H1 (cell line): ENCODE results near the gene MCC. TPM values are rescaled to one million over a fixed set of nuclear protein-coding genes. Genes with fewer than 3 reads are reported as not detected.

Experiments
- CTCF ChIA-PET: fragments of 300-600 bp; sonication (Branson Sonifier 250); formaldehyde crosslinking; loops from one replicate; lab custom pipeline; 2021; ENCODE audit not compliant: partially characterized antibody; lab: Charles Lee
- POLR2A ChIA-PET: fragments of 300-600 bp; sonication (Branson Sonifier 250); formaldehyde crosslinking; loops from one replicate; lab custom pipeline; 2021; ENCODE audit warnings: inconsistent platforms; ENCODE audit not compliant: partially characterized antibody; lab: Charles Lee
- DNase-seq, 2 experiments: peaks; one replicate each; pipeline versions ENCODE4 v3.0.0 to v3.0.0-alpha.2; 2010 to 2022; ENCODE audit warnings: low spot score in 2 of 2, low read depth in 1 of 2, mixed read lengths in 1 of 2
- FAIRE-seq: peaks from 2 replicates; lab custom pipeline; 2011; peaks lifted over from hg19 to GRCh38; lab: Jason Lieb, UNC
- H2AFZ ChIP-seq: 2 replicates; pipeline ENCODE4 v1.8.1; 2012; ENCODE audit warnings: low read length, inconsistent platforms
- H2AK5ac ChIP-seq: 2 replicates; pipeline ENCODE4 v1.6.1; 2013; ENCODE audit warnings: low read depth, low read length
- H2BK120ac ChIP-seq: replicated peaks from 2 replicates; pipeline ENCODE3; 2013; ENCODE audit warnings: low read depth, low read length, inconsistent platforms
- H2BK12ac ChIP-seq: 2 replicates; pipeline ENCODE4 v1.6.1; 2013; ENCODE audit warnings: low read depth, low read length
- H2BK15ac ChIP-seq: 2 replicates; pipeline ENCODE4 v1.6.1; 2013; ENCODE audit warnings: low read length
- H2BK20ac ChIP-seq: 2 replicates; pipeline ENCODE4 v1.6.1; 2013; ENCODE audit warnings: low read length
- H2BK5ac ChIP-seq: 2 replicates; pipeline ENCODE4 v1.6.1; 2013; ENCODE audit warnings: low read depth, low read length
- H3K14ac ChIP-seq: 2 replicates; pipeline ENCODE4 v1.6.1; 2013; ENCODE audit warnings: inconsistent platforms; ENCODE audit not compliant: insufficient read length
- H3K18ac ChIP-seq: 2 replicates; pipeline ENCODE4 v1.6.1; 2013; ENCODE audit warnings: low read length; ENCODE audit errors: extremely low read depth
- H3K23ac ChIP-seq: 2 replicates; pipeline ENCODE4 v1.6.1; 2013; ENCODE audit warnings: inconsistent platforms; ENCODE audit not compliant: insufficient read length
- H3K23me2 ChIP-seq: 2 replicates; pipeline ENCODE4 v1.6.1; 2013; ENCODE audit warnings: low read depth, low read length
- H3K27ac ChIP-seq: 2 replicates; pipeline ENCODE4 v1.6.1; 2011; ENCODE audit warnings: low read depth, low read length, inconsistent platforms
- H3K27me3 ChIP-seq, 4 experiments: replicated peaks in 1 of 4; 1 replicate in 1 of 4; 2 replicates in 3 of 4; pipeline versions ENCODE4 v1.6.1 to v1.8.1; 2011 to 2013; ENCODE audit warnings: low read length in 3 of 4, mild to moderate bottlenecking in 3 of 4, inconsistent platforms in 2 of 4, mixed read lengths in 2 of 4, moderate library complexity in 1 of 4; ENCODE audit not compliant: control insufficient read depth in 3 of 4, insufficient read depth in 3 of 4; ENCODE audit errors: extremely low read depth in 1 of 4
- H3K36me3 ChIP-seq, 4 experiments: 2 replicates each; pipeline versions ENCODE4 v1.6.1 to v1.8.1; 2011 to 2013; ENCODE audit warnings: mild to moderate bottlenecking in 4 of 4, low read length in 3 of 4, moderate library complexity in 2 of 4, control low read depth in 1 of 4, inconsistent platforms in 1 of 4; ENCODE audit not compliant: insufficient read depth in 4 of 4, control insufficient read depth in 2 of 4
- H3K4ac ChIP-seq: replicated peaks from 2 replicates; pipeline ENCODE3; 2013; ENCODE audit warnings: low read length, low read depth, mixed read lengths, inconsistent platforms; ENCODE audit not compliant: insufficient read length
- H3K4me1 ChIP-seq, 4 experiments: replicated peaks in 1 of 4; 1 replicate in 1 of 4; 2 replicates in 3 of 4; pipeline versions ENCODE4 v1.6.1 to v1.8.1; 2011 to 2013; ENCODE audit warnings: low read length in 3 of 4, inconsistent platforms in 2 of 4, mixed read lengths in 1 of 4; ENCODE audit not compliant: insufficient read depth in 4 of 4, control insufficient read depth in 3 of 4
- H3K4me2 ChIP-seq, 2 experiments: 2 replicates each; pipeline versions ENCODE4 v1.6.1 to v1.8.1; 2011 to 2013; ENCODE audit warnings: low read depth in 2 of 2, low read length in 2 of 2, control low read depth in 1 of 2, inconsistent platforms in 1 of 2, mild to moderate bottlenecking in 1 of 2; ENCODE audit not compliant: insufficient read depth in 1 of 2
- H3K4me3 ChIP-seq, 4 experiments: fragments of 200-600, 300-600 bp in 1 of 4; sonication (generic), shearing (Covaris generic), sonication (Bioruptor Twin) in 1 of 4; 2 replicates each; pipeline versions ENCODE4 v1.5.1 to v1.8.1; 2011 to 2016; ENCODE audit warnings: low read length in 4 of 4, low read depth in 3 of 4, control low read depth in 2 of 4, inconsistent platforms in 2 of 4, mild to moderate bottlenecking in 2 of 4, mixed read lengths in 1 of 4, moderate library complexity in 1 of 4; ENCODE audit not compliant: insufficient read depth in 2 of 4; ENCODE audit errors: extremely low read depth in 1 of 4
- H3K56ac ChIP-seq: replicated peaks from 2 replicates; pipeline ENCODE3; 2013; ENCODE audit warnings: low read depth, mild to moderate bottlenecking, mixed read lengths, low read length, inconsistent platforms; ENCODE audit not compliant: insufficient read length
- H3K79me1 ChIP-seq: 2 replicates; pipeline ENCODE4 v1.6.1; 2013; ENCODE audit warnings: low read depth, low read length, control low read depth
- H3K79me2 ChIP-seq, 2 experiments: 2 replicates each; pipeline versions ENCODE4 v1.6.1 to v1.8.1; 2012 to 2013; ENCODE audit warnings: low read length in 2 of 2, mild to moderate bottlenecking in 2 of 2, inconsistent platforms in 1 of 2; ENCODE audit not compliant: insufficient read depth in 2 of 2, control insufficient read depth in 1 of 2
- H3K9ac ChIP-seq, 4 experiments: replicated peaks in 1 of 4; 1 replicate in 1 of 4; 2 replicates in 3 of 4; pipeline versions ENCODE4 v1.6.1 to v1.8.1; 2011 to 2013; ENCODE audit warnings: low read depth in 3 of 4, low read length in 3 of 4, control low read depth in 2 of 4, mild to moderate bottlenecking in 2 of 4, moderate library complexity in 2 of 4, inconsistent platforms in 1 of 4; ENCODE audit errors: extremely low read depth in 1 of 4
- H3K9me3 ChIP-seq, 2 experiments: 2 replicates each; pipeline versions ENCODE4 v1.6.1 to v1.8.1; 2012 to 2013; ENCODE audit warnings: mild to moderate bottlenecking in 2 of 2, moderate library complexity in 2 of 2, control low read depth in 1 of 2, inconsistent platforms in 1 of 2, low read depth in 1 of 2, low read length in 1 of 2, mixed read lengths in 1 of 2; ENCODE audit not compliant: insufficient read depth in 2 of 2
- H4K20me1 ChIP-seq, 2 experiments: replicated peaks in 1 of 2; 2 replicates each; pipeline versions ENCODE3 to v1.8.1; 2011 to 2013; ENCODE audit warnings: inconsistent platforms in 2 of 2, low read length in 2 of 2, mild to moderate bottlenecking in 1 of 2; ENCODE audit not compliant: insufficient read depth in 2 of 2, control insufficient read depth in 1 of 2
- H4K5ac ChIP-seq: 2 replicates; pipeline ENCODE4 v1.6.1; 2013; ENCODE audit warnings: low read length, low read depth, mixed read lengths, inconsistent platforms; ENCODE audit not compliant: insufficient read length
- H4K8ac ChIP-seq: 2 replicates; pipeline ENCODE4 v1.8.0; 2013; ENCODE audit warnings: mild to moderate bottlenecking, moderate library complexity, low read length, inconsistent platforms; ENCODE audit not compliant: insufficient read depth; ENCODE audit errors: extremely low read depth
- H4K91ac ChIP-seq: replicated peaks from 2 replicates; pipeline ENCODE3; 2013; ENCODE audit warnings: low read length, mixed read lengths, inconsistent platforms; ENCODE audit not compliant: insufficient read length
- ATF3 ChIP-seq: IDR thresholded peaks from 2 replicates; pipeline ENCODE4 v1.6.1; 2011; ENCODE audit warnings: low read depth, mild to moderate bottlenecking, low read length; ENCODE audit not compliant: insufficient read depth
- BRCA1 ChIP-seq: IDR thresholded peaks from 2 replicates; pipeline ENCODE4 v1.6.1; 2012; ENCODE audit warnings: low read depth, low read length, improper control_type of control experiment
- CBX5 ChIP-seq: fragments of 300-800, 300-1000 bp; sonication (generic); IDR thresholded peaks from 2 replicates; pipeline ENCODE4 v1.7.1; 2016; ENCODE audit warnings: antibody characterized with exemption, low read length, low read depth
- GABPA ChIP-seq: IDR thresholded peaks from 2 replicates; pipeline ENCODE4 v1.6.1; 2011; ENCODE audit warnings: mild to moderate bottlenecking, low read length, moderate library complexity, borderline replicate concordance; ENCODE audit not compliant: insufficient read depth
- KDM1A ChIP-seq: fragments of 200-600, 300-600 bp; sonication (generic); IDR thresholded peaks from 2 replicates; pipeline ENCODE4 v1.7.1; 2016; ENCODE audit warnings: mild to moderate bottlenecking, low read length, borderline replicate concordance
- POU5F1 ChIP-seq: IDR thresholded peaks from 2 replicates; pipeline ENCODE4 v1.6.1; 2011; ENCODE audit warnings: low read depth, mild to moderate bottlenecking, low read length, moderate library complexity
- RBBP5 ChIP-seq: IDR thresholded peaks from 2 replicates; pipeline ENCODE4 v1.7.1; 2012; ENCODE audit warnings: low read depth, mild to moderate bottlenecking, inconsistent platforms, low read length, moderate library complexity, borderline replicate concordance
- RNF2 ChIP-seq: fragments of 200-900, 300-1000 bp; sonication (generic); IDR thresholded peaks from 2 replicates; pipeline ENCODE4 v1.7.1; 2016; ENCODE audit warnings: borderline replicate concordance, low read depth, mild to moderate bottlenecking, antibody characterized with exemption, low read length; ENCODE audit not compliant: poor library complexity, severe bottlenecking; ENCODE audit errors: missing control alignments
- TBP ChIP-seq: IDR thresholded peaks from 2 replicates; pipeline ENCODE4 v1.6.1; 2011; ENCODE audit warnings: low read depth, low read length, improper control_type of control experiment
- USF2 ChIP-seq: IDR thresholded peaks from 2 replicates; pipeline ENCODE4 v1.6.1; 2011; ENCODE audit warnings: low read length, improper control_type of control experiment
- WGBS, 2 experiments: shearing (Covaris generic) in 1 of 2; methylation state at CpG; one replicate each; pipeline versions ENCODE4 v1.1.6 to v1.1.7; 2013 to 2015; ENCODE audit warnings: low lambda C conversion rate in 2 of 2, mixed read lengths in 2 of 2, inconsistent platforms in 1 of 2, low coverage in 1 of 2, missing lambda C conversion rate in 1 of 2; ENCODE audit not compliant: insufficient replicate concordance in 2 of 2, insufficient coverage in 1 of 2, insufficient read length in 1 of 2; ENCODE audit errors: extremely low coverage in 1 of 2, missing lambda C conversion rate in 1 of 2; 5-methylcytosine and 5-hydroxymethylcytosine counted together
- polyA plus RNA-seq, 7 experiments: library from polyadenylated mRNA; depleted of rRNA in 3 of 7; stranded (reverse) in 5 of 7; unstranded in 2 of 7; fragments of >200 nt in 5 of 7; fragments of 200-250 nt in 2 of 7; gene quantifications; 1 replicate in 5 of 7; 2 replicates in 1 of 7; 4 replicates in 1 of 7; pipeline versions ENCODE4 v1.2.1 to v1.2.3, GENCODE V29; 2011 to 2013; ENCODE audit warnings: missing spikeins in 2 of 7, mixed read lengths in 2 of 7
- total RNA-seq: library from RNA; stranded (reverse); fragmentation: NEBNext Ultra II Directional; extraction: Animal tissue kit (Norgen Biotek cat#: 25700); gene quantifications from 2 replicates; pipeline ENCODE4 v1.2.1, GENCODE V29; 2021

Gene MCC
- total and polyA plus RNA-seq, 2 of the 8 experiments (the other 6 are each of a cell fraction or from before 2014, with no cell fraction given), result 2.6 to 18.3 TPM

GRCh38 chr5:113089653-113090335 is 398.5 kb downstream of the MCC start:
- no peak overlapping the region for H2BK5ac ChIP-seq
- 94% methylated on average over 6 of the region's 6 CpGs; no CpG with 5 or more reads in 1 of the 2 experiments for WGBS, 2 experiments
- H3K9me3 ChIP-seq, result no peaks in the 10 kb centered on the region
- H2BK120ac ChIP-seq, result no peak overlapping the region
- H2BK15ac ChIP-seq, result no peak overlapping the region
- H3K4me3 ChIP-seq, result no peak overlapping the region
- no peak overlapping the region for H3K14ac ChIP-seq
- no peak for DNase-seq
- no peak overlapping the region for H4K91ac ChIP-seq
- no peak overlapping the region for H3K4me2 ChIP-seq
- no peaks in the 10 kb centered on the region for H3K27me3 ChIP-seq
- FAIRE-seq, result no peak
- CTCF ChIA-PET, result interaction anchor here (0.8 to 2.1 kb wide), 7 partner anchors 9 to 424 kb away, joined by 3 to 6 read pairs (median 4); partner anchors contain the start of gene YTHDC2
- H3K27ac ChIP-seq, result no peak overlapping the region
- no peak overlapping the region for H3K56ac ChIP-seq
- no peaks in the 10 kb centered on the region for H3K79me1 ChIP-seq
- H3K23ac ChIP-seq, result no peak overlapping the region
- no peak overlapping the region for H4K8ac ChIP-seq
- H3K4ac ChIP-seq, result no peak overlapping the region
- no peaks in the 10 kb centered on the region for H4K20me1 ChIP-seq
- H2AK5ac ChIP-seq, result no peak overlapping the region
- no peak overlapping the region for H4K5ac ChIP-seq
- H2AFZ ChIP-seq, result no peak overlapping the region
- H3K4me1 ChIP-seq, result no peaks in the 10 kb centered on the region
- no peaks in the 10 kb centered on the region for H3K23me2 ChIP-seq
- H2BK20ac ChIP-seq, result no peak overlapping the region
- no peak overlapping the region for H2BK12ac ChIP-seq
- no peaks in the 10 kb centered on the region; a peak in 1 of 8 replicates for H3K36me3 ChIP-seq
- H3K79me2 ChIP-seq, result no peaks in the 10 kb centered on the region
- H3K9ac ChIP-seq, result no peak overlapping the region
- POLR2A ChIA-PET, result no interaction called here
- H3K18ac ChIP-seq, result no peak overlapping the region
- TF ChIP-seq RBBP5, result no peak
- TF ChIP-seq KDM1A, result no peak
- TF ChIP-seq TBP, result no peak
- no peak for TF ChIP-seq RNF2
- TF ChIP-seq CBX5, result no peak
- no peak for TF ChIP-seq GABPA
- TF ChIP-seq USF2, result no peak
- no peak for TF ChIP-seq BRCA1
- TF ChIP-seq POU5F1, result no peak
- TF ChIP-seq ATF3, result no peak
